ENCODE measurements around the gene HSPA9.

Gene HSPA9

DNA sequence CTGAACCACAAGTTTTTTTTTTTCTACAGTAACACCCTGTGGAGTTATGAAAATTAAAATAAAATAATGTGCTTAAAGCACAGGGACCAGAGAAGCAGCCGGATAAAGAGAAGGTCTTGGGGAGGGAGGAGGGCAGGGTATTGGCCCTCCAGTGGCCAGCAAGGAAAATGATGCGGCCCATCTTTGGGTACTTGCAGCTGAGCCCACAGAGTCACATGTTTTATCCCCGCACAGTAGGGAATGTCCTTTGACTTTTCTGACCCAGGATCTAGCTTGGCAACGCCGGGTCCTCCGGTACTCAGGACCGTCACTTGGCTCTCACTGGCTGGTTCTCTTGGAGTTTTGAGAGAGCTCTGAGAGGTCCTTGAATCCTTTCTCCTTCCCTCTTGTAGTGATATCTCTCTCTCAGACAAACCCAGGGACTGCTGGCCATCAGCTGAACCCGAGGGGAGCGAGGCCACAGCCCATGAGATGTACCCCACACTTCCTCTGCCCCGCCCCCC is 35.3 kb upstream of the HSPA9 start:
- DNase-seq (ENCODE audit: insufficient read length, low spot score) (no peak), FAIRE-seq (no peak)
- TF ChIP-seq SPI1 (IDR thresholded peaks at IDR 0.05; ENCODE audit: low read depth, low read length) = no peak
- TF ChIP-seq TAF1 (IDR thresholded peaks at IDR 0.05; ENCODE audit: low read depth, low read length) = no peak
- TF ChIP-seq POLR2A (IDR thresholded peaks at IDR 0.05; ENCODE audit: low read depth, low read length) = no peak
- TF ChIP-seq POU2F2 (IDR thresholded peaks at IDR 0.05; ENCODE audit: low read depth, low read length) = no peak
- TF ChIP-seq POLR2AphosphoS5 (IDR thresholded peaks at IDR 0.05; ENCODE audit: low read depth, low read length) = no peak
- no peak for TF ChIP-seq PAX5 (IDR thresholded peaks at IDR 0.05; ENCODE audit: insufficient read depth, low read length, severe bottlenecking)

DNA sequence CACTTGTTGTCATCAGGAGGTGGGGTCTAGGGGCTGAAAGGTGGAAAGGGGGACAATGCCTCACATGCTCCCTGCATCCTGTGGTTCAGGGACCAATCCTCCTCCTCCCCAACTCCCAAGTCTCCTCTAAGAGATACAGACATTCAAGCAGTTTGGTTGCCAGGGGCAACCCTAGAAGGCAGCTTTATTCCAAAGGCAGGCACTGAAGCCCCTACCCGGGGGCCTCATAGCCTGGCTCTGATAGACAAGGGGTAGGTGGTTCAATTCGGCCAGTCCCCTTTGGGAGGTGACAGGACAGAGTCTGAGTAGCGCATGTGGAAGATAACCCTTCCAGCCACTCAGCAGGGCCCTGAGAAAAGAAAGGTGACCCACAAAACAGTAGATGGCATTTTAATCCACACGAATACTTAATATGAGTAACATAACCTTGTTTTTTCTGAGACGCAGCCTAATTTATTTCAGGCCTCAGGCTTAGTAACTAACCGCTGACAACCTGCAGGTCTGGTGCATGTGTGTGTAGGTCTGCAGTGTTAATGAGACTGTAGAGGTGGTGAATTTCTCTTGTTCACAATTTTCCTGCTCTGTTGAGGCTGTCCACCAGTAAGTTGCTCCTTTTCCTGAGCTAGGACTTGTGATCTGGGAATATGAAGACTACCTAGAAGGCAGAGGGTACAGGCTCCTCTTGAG is 31.3 kb upstream of the HSPA9 start:
- DNase-seq (ENCODE audit: insufficient read length, low spot score) (no peak), FAIRE-seq (no peak)
- no peak for TF ChIP-seq SPI1 (IDR thresholded peaks at IDR 0.05; ENCODE audit: low read depth, low read length)
- no peak for TF ChIP-seq PAX5 (IDR thresholded peaks at IDR 0.05; ENCODE audit: insufficient read depth, low read length, severe bottlenecking)
- no peak for TF ChIP-seq TAF1 (IDR thresholded peaks at IDR 0.05; ENCODE audit: low read depth, low read length)
- no peak for TF ChIP-seq POLR2A (IDR thresholded peaks at IDR 0.05; ENCODE audit: low read depth, low read length)
- TF ChIP-seq POLR2AphosphoS5 (IDR thresholded peaks at IDR 0.05; ENCODE audit: low read depth, low read length) = no peak
- TF ChIP-seq POU2F2 (IDR thresholded peaks at IDR 0.05; ENCODE audit: low read depth, low read length) = no peak

DNA sequence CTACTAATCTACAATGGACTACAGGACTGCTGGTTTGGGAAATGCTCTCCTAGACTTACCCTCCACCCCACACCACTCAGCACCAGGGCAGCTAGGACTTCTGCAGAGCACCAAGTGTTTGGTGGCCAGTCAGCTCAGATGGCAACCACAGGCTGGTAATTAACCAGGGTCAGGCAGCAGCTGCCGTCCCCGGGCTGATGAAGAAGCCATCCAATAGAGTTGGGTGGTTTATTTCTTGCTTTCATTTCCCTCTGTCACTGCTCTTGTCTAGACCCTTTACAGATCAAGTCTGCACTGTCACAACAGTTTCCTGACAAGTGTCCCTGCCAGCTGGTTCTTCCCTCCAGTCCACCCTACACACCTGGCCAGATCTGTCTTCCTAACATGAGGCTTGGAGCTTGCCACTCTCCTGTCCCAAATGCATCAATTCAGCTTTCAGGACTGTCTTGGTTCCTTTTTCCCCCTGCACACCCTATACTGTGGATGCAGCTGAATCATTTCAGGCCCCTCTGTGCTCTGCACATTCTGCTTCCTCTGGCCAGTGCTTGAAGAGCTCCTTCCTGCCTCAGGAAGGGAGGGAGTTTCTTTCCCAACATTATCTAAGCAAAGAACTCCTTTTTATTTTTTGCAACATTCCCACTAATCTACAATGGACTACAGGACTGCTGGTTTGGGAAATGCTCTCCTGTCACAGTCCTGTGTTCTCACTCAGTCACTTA is 30.2 kb upstream of the HSPA9 start:
- FAIRE-seq (peak; percentile 90), DNase-seq (ENCODE audit: insufficient read length, low spot score) (no peak)
- no peak for TF ChIP-seq POLR2A (IDR thresholded peaks at IDR 0.05; ENCODE audit: low read depth, low read length)
- TF ChIP-seq TAF1 (IDR thresholded peaks at IDR 0.05; ENCODE audit: low read depth, low read length) = no peak
- TF ChIP-seq POLR2AphosphoS5 (IDR thresholded peaks at IDR 0.05; ENCODE audit: low read depth, low read length) = no peak
- TF ChIP-seq SPI1 (IDR thresholded peaks at IDR 0.05; ENCODE audit: low read depth, low read length) = peak; percentile 37; the same call in 1 of the 2 replicates

DNA sequence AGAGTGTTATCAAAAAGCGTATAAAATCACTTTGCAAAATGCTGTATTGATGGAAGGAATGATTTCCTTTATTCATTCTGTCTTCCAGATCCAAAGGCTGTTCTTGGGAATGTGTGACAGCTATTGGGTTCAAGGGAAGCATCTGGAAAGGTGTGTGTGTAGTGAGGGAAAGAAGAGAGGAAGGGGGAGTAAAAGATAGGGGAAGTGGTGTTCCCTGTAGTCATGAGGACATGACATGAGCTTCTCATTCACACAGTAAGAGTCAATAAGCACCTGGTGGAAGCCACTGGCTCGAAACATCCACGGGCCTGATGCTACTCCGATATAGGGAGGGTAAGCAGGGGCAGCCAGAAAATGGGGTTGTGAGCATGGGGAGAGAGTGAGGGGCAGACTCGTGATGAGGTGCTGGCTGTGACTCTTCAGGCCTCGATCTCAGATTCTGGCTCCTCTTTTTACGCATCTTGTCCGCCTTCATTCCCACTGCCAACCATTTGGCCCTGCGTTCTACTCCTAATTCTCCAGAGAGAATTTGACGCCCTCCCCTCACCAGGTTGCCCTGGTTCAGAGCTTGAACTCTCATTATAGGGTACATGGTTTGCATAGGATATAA is 29.1 kb upstream of the HSPA9 start:
- FAIRE-seq = no peak
- TF ChIP-seq SPI1 (IDR thresholded peaks at IDR 0.05; ENCODE audit: low read depth, low read length) = peak; percentile 68
- no peak for TF ChIP-seq POLR2A (IDR thresholded peaks at IDR 0.05; ENCODE audit: low read depth, low read length)
- no peak for DNase-seq (ENCODE audit: insufficient read length, low spot score)

DNA sequence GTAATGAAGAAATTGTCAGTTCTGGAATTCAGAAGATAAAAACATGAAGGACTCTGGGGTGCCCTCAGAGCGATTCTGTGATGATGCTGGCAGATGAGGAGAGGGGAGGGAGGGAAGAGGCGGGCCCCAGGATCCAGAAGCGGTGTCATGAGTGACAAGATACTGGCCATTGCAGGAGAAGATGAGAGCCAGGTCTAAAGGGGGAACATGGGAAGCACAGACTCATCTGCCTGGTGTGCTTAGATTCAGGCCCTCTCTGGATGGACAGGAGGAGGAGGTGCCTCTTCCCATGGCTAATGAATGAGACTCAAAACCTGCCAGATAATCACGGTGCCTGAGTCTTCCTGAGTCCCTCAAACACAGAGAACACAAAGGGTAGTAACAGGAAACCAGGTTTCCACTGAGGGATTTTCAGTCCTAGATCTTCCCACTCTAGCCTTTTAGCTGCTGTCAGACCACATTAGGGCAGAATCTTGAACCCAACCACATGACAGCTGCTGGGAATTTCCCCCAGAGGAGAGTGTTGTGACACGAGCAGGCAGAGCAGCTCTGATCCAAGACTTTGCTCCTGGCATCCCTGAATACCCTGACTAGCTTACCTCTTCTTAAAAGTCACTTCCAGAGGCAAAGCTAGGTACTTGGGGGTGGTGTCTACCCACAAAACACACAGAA is 28.2 kb upstream of the HSPA9 start:
- FAIRE-seq (peak; percentile 47), DNase-seq (ENCODE audit: insufficient read length, low spot score) (no peak)
- TF ChIP-seq POLR2AphosphoS5 (IDR thresholded peaks at IDR 0.05; ENCODE audit: low read depth, low read length) (no peak), POLR2A (IDR thresholded peaks at IDR 0.05; ENCODE audit: low read depth, low read length) (no peak), SPI1 (IDR thresholded peaks at IDR 0.05; ENCODE audit: low read depth, low read length) (no peak), PAX5 (IDR thresholded peaks at IDR 0.05; ENCODE audit: insufficient read depth, low read length, severe bottlenecking) (no peak), TAF1 (IDR thresholded peaks at IDR 0.05; ENCODE audit: low read depth, low read length) (no peak), POU2F2 (IDR thresholded peaks at IDR 0.05; ENCODE audit: low read depth, low read length) (no peak)

DNA sequence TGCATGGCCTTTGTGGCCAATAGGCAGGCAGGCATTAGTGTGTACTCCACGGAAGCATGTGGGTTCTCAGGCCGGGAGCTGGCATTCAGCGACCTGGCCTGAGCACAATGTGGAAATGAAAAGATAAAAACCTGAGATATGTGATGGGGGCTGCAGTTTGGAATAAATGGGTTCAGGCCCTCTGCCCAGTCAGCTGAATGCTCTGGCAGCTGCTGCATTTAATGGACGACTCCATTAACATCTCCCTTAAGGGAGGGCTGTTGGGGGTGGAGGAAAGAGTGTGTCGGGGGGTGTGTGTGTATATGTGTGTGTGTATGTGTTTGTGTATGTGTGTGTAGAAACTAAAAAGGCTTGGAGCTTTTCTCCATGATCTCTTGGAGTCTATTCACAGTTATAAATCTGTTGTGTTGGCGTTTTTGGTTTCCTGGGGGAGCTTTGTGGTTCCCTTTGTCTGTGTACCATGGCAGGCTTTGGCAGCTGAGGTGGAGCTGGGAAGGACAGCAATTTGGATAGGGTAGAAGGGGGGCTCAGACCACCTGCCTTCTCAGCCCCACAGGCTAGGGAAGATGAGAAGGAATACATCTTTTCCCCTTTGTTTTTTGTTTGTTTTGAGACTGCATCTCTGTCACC is 27.3 kb upstream of the HSPA9 start:
- TF ChIP-seq POLR2A (IDR thresholded peaks at IDR 0.05; ENCODE audit: low read depth, low read length) (no peak), SPI1 (IDR thresholded peaks at IDR 0.05; ENCODE audit: low read depth, low read length) (no peak), TAF1 (IDR thresholded peaks at IDR 0.05; ENCODE audit: low read depth, low read length) (no peak), PAX5 (IDR thresholded peaks at IDR 0.05; ENCODE audit: insufficient read depth, low read length, severe bottlenecking) (no peak), POLR2AphosphoS5 (IDR thresholded peaks at IDR 0.05; ENCODE audit: low read depth, low read length) (no peak), POU2F2 (IDR thresholded peaks at IDR 0.05; ENCODE audit: low read depth, low read length) (no peak)
- no peak for FAIRE-seq
- no peak for DNase-seq (ENCODE audit: insufficient read length, low spot score)

DNA sequence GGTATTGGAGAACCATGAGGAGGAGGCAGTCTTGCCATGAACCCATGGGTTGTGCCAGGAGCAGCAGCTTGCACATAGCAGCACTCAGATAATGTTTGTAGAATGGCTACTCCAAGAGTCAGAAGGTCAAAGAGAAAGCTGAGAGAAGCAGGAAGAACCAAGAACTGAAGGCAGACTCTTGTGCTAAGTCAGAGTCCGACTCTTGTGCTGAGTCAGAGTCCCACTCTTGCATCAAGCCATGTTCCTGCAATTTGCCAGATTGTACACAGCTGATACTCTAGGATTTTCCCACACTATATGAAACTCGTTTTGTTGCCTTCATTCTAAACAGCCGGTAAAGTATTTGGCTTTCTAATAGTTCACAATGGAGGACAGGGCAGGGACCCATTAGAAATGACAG is 26.2 kb upstream of the HSPA9 start:
- no peak for FAIRE-seq

DNA sequence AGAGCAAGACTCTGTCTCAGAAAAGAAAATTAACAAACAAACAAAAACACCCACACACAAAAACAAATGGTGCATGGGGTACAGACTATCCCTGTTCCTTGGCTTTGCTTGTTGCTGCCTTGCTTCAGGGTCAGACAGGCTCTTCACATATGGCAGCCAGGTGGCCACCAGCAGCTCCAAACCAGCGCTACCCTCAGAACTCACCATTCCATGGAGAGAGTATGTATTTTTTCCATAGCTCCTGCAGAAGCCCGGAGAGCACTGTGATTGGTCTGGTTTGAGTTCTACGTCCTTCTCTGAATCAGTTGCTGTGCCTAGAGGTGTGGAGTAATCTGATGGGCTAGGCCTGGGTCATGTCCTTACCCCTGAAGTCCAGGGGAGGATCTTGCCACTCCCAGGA is 25.2 kb upstream of the HSPA9 start:
- FAIRE-seq (no peak), DNase-seq (ENCODE audit: insufficient read length, low spot score) (no peak)
- TF ChIP-seq POU2F2 (IDR thresholded peaks at IDR 0.05; ENCODE audit: low read depth, low read length) = no peak
- no peak for TF ChIP-seq POLR2AphosphoS5 (IDR thresholded peaks at IDR 0.05; ENCODE audit: low read depth, low read length)
- TF ChIP-seq POLR2A (IDR thresholded peaks at IDR 0.05; ENCODE audit: low read depth, low read length) = no peak
- TF ChIP-seq PAX5 (IDR thresholded peaks at IDR 0.05; ENCODE audit: insufficient read depth, low read length, severe bottlenecking) = no peak
- TF ChIP-seq TAF1 (IDR thresholded peaks at IDR 0.05; ENCODE audit: low read depth, low read length) = no peak
- no peak for TF ChIP-seq SPI1 (IDR thresholded peaks at IDR 0.05; ENCODE audit: low read depth, low read length)

More for the DNA sequence above, 26.2 kb upstream of the HSPA9 start:
- DNase-seq (ENCODE audit: insufficient read length, low spot score) = no peak
- TF ChIP-seq SPI1 (IDR thresholded peaks at IDR 0.05; ENCODE audit: low read depth, low read length) (no peak), POLR2A (IDR thresholded peaks at IDR 0.05; ENCODE audit: low read depth, low read length) (no peak), POU2F2 (IDR thresholded peaks at IDR 0.05; ENCODE audit: low read depth, low read length) (no peak), PAX5 (IDR thresholded peaks at IDR 0.05; ENCODE audit: insufficient read depth, low read length, severe bottlenecking) (no peak), TAF1 (IDR thresholded peaks at IDR 0.05; ENCODE audit: low read depth, low read length) (no peak), POLR2AphosphoS5 (IDR thresholded peaks at IDR 0.05; ENCODE audit: low read depth, low read length) (no peak)
